H1 (cell line): ENCODE results near the gene BCL2L14. TPM values are rescaled to one million over a fixed set of nuclear protein-coding genes. Genes with fewer than 3 reads are reported as not detected.

Experiments used
- SP4 ChIP-seq: IDR thresholded peaks from 2 replicates; pipeline ENCODE4 v1.6.1; 2012; ENCODE audit warnings: low read length, inconsistent platforms
- TAF7 ChIP-seq: optimal IDR thresholded peaks from 2 replicates; pipeline ENCODE3; 2011; ENCODE audit warnings: low read depth, mild to moderate bottlenecking, inconsistent platforms, low read length, moderate library complexity, borderline replicate concordance
- polyA plus RNA-seq, 7 experiments: library from polyadenylated mRNA; depleted of rRNA in 3 of 7; stranded (reverse) in 5 of 7; unstranded in 2 of 7; fragments of >200 nt in 5 of 7; fragments of 200-250 nt in 2 of 7; gene quantifications; 1 replicate in 5 of 7; 2 replicates in 1 of 7; 4 replicates in 1 of 7; pipeline versions ENCODE4 v1.2.1 to v1.2.3, GENCODE V29; 2011 to 2013; ENCODE audit warnings: missing spikeins in 2 of 7, mixed read lengths in 2 of 7
- total RNA-seq: library from RNA; stranded (reverse); fragmentation: NEBNext Ultra II Directional; extraction: Animal tissue kit (Norgen Biotek cat#: 25700); gene quantifications from 2 replicates; pipeline ENCODE4 v1.2.1, GENCODE V29; 2021

Gene BCL2L14
- total and polyA plus RNA-seq, 2 of the 8 experiments (the other 6 are each of a cell fraction or from before 2014, with no cell fraction given) = 0.80 to 2.4 TPM

DNA sequence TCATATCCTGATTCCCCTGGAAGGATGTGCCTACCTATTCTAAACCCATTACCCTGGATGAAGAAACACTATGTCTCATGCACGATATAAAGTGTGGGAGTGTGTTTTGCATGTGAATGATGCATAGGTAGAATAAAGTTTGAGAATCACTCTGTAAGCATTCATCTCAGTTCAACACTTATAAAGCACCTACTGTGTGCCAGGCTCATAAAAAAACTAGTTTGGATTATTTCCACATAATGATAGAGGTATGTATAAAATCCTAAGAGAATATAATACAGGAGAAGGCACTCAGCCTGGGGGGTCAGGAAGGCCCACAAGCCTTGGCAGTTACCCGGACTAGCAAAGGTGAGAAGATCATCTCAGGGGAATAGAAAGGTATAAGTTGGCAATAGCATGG is 41.1 kb upstream of the BCL2L14 start (continued):
- TF ChIP-seq TAF7 (no peak), SP4 (no peak)
